DND-41 (cell line): ENCODE results near the gene EPHA3.

Experiments used
- EZH2 ChIP-seq: IDR thresholded peaks from 3 replicates; pipeline ENCODE4 v1.6.1; 2012; ENCODE audit warnings: borderline replicate concordance, low read depth, mild to moderate bottlenecking, moderate library complexity, low read length, inconsistent platforms; ENCODE audit not compliant: severe bottlenecking
- TF ChIP-seq, protein P1 (sequence below): IDR thresholded peaks from 2 replicates; pipeline ENCODE4 v1.5.1; 2012; ENCODE audit warnings: borderline replicate concordance, low read length, moderate library complexity, mild to moderate bottlenecking; ENCODE audit not compliant: poor library complexity, severe bottlenecking; ENCODE audit errors: extremely low read depth

DNA sequence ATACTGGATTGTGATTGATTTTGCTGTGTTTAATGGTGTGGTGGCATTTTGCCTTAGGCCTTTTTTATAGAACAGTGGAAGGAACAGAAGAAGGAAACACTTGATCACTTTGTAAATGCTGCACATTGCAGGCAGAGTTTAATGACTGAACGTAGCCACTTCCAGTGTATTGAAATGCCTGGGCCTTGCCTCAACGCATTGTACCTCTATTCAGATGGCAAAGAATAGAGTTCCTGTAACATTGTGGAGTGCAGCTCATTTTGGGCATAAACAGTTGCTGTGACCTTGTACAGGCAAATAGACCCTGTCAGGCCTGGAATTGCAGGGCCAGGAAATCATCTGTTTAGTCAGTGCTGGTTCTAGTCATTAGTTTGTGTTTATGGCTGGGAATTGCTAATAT, 225.0 kb downstream of the EPHA3 start:
- no peak for TF ChIP-seq EZH2
- TF ChIP-seq, protein P1, sequence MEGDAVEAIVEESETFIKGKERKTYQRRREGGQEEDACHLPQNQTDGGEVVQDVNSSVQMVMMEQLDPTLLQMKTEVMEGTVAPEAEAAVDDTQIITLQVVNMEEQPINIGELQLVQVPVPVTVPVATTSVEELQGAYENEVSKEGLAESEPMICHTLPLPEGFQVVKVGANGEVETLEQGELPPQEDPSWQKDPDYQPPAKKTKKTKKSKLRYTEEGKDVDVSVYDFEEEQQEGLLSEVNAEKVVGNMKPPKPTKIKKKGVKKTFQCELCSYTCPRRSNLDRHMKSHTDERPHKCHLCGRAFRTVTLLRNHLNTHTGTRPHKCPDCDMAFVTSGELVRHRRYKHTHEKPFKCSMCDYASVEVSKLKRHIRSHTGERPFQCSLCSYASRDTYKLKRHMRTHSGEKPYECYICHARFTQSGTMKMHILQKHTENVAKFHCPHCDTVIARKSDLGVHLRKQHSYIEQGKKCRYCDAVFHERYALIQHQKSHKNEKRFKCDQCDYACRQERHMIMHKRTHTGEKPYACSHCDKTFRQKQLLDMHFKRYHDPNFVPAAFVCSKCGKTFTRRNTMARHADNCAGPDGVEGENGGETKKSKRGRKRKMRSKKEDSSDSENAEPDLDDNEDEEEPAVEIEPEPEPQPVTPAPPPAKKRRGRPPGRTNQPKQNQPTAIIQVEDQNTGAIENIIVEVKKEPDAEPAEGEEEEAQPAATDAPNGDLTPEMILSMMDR: no peak
